Measurements from ENCODE around the gene TSPAN3.

TSPAN3 gene

DNA sequence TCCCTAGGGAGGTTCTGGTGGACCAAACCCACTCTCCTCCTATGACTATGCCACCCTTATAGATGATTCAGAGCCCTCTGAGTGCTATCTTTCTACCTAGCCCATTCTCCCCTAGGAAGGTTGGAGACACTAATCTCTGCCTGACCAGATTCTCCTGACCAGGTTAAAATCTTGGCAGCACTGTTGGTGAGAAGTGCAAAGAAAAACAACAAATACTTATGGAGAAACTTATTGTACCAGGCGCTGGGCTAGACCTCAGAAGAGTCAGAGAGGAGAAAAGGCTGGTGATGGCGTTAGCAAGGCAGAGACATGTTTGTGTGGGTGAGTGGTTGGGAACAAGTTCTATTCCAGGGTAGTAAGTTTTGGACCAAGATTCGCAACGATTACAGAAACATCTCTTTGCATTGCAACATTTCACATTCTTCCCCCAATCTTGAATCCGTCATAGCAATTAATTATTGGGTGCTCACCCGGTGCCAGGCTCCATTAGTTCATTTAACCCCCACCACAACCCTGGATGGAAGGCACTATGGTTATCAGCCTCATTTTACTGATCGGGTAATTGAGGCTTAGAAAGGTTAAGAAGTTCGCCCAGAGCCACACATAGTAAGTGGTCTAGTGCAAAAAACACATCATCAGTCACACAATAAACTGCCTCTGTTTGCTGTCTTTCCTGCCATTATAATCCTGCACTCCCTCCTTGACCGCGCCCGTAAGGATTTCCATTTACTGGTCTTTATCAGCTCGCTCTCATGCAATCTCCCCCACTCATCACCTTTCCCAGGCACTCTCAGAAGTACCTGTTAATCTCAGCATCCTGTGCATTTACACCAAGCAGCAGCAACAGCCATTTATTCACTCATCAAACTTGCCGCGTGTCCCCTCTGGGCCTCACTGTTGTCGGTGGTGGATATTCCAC lies 655 bp upstream of the TSPAN3 start:
- TF ChIP-seq CTCF (IDR thresholded peaks at IDR 0.05; ENCODE audit: low read depth, low read length), result no peak
- no peak for DNase-seq (ENCODE audit: extremely low read depth, low read depth)

- no peak for TF ChIP-seq CTCF (IDR thresholded peaks at IDR 0.05; ENCODE audit: low read depth, low read length)
- no peak for DNase-seq (ENCODE audit: extremely low read depth, low read depth)
Observed at GRCh38 chr15:77070180-77070494, 772 bp downstream of the TSPAN3 start.

- DNase-seq (ENCODE audit: extremely low read depth, low read depth), result no peak
- no peak for TF ChIP-seq CTCF (IDR thresholded peaks at IDR 0.05; ENCODE audit: low read depth, low read length)
Observed at GRCh38 chr15:77069521-77070121, 1.3 kb downstream of the TSPAN3 start.

- no peak for DNase-seq (ENCODE audit: extremely low read depth, low read depth)
- TF ChIP-seq CTCF (IDR thresholded peaks at IDR 0.05; ENCODE audit: low read depth, low read length), result no peak
Observed at GRCh38 chr15:77068633-77069032, 2.3 kb downstream of the TSPAN3 start.

DNA sequence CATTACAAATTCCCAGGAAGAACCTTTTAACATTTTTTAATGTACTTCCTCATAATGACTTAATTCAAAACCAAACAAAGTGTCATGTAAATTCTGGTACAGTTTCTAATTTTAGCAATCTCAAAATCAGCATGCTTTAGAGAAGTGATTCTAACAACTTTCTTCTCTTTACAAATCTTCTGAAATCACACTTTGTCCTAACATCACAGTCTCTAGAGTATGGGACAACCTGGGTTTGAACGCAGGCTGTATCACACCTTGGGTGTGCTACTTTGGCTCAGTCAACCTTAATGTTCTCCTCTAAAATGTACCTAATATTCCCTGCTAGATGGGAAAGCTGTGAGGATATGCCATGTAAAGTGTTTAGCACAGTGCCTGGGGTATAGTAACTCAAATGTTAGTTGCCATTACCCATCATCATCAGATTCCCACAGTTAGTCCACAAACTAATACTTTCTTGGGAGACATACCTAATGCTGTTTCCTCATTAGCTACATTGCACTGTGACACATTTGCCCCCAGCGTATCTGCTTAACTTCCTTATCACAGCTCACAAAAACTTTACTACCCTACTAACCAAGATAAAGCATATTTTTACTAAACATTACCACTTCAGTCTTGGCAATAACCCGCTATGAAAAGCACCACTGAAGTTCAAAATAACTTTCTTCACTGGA lies 3.1 kb downstream of the TSPAN3 start:
- DNase-seq (ENCODE audit: extremely low read depth, low read depth), result no peak
- no peak for TF ChIP-seq CTCF (IDR thresholded peaks at IDR 0.05; ENCODE audit: low read depth, low read length)

GRCh38 chr15:77066971-77067690 lies 3.8 kb downstream of the TSPAN3 start:
- no peak for DNase-seq (ENCODE audit: extremely low read depth, low read depth)
- TF ChIP-seq CTCF (IDR thresholded peaks at IDR 0.05; ENCODE audit: low read depth, low read length), result no peak

Measured in AG09319 (cell line).